ENCODE results near the gene HOXB9. TPM values are rescaled to one million over a fixed set of nuclear protein-coding genes. Genes with fewer than 3 reads are reported as not detected.

HOXB9 gene
- total and polyA plus RNA-seq, 2 of the 13 experiments (the other 11 are each of a cell fraction or from before 2014, with no cell fraction given) = not detected

DNA sequence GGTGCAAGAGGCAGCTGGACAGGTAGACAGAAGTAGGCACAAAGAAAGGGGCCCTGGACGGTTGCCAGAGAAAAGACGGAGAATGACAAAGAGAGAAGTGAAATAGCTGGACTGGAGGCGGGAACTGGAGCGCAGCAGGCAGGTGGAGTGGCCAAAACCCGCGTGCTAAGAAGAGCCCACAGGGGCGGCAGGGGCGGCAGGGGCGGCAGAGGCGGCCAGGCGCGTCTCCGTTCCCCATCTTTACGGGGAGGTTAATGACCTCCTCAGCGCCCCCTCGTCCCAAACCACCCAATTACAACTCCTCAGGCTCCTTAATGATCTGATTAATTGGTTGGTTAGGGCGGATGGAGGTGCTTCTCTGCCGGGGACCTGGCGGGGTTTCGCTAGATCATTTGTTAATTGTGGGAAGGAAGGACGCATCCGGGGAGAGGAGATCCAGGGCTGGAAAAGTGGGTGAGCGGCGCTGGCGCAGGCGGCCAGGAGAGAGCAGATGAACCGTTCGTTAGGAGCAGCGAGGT is 15.4 kb upstream of the HOXB9 start:
- ATAC-seq = no peak
- in situ Hi-C loops (cut with HindIII; ENCODE audit: extremely low pct_ligation_motif_present, low pct_unique_long_range_greater_than_20kb) (no loop called here), intact Hi-C loops (cut with micrococcal nuclease; ENCODE audit: unreplicated experiment) (no loop called here)
- H3K27ac ChIP-seq (ENCODE audit: extremely low read length, insufficient read depth, low read length) = no peak overlapping the region
- no peak overlapping the region for H3K4me2 ChIP-seq (ENCODE audit: low read depth, low read length)
- CTCF ChIA-PET (ENCODE audit: low intra/inter-chr PET ratio, low total read pairs) = no interaction called here
- POLR2A ChIA-PET = no interaction called here
- H3K36me3 ChIP-seq (replicated peaks in 1 of 2; ENCODE audit: control insufficient read depth in 1 of 2, insufficient read depth in 2 of 2, low read length in 2 of 2) = no peaks in the 10 kb centered on the region
- H3K27me3 ChIP-seq (ENCODE audit: control insufficient read depth in 1 of 2, insufficient read depth in 2 of 2, low read length in 2 of 2) = peaks cover 28 to 99% of the 10 kb centered on the region in 2 experiments
- no peak for DNase-seq (ENCODE audit: low spot score)
- no peak overlapping the region for H2AFZ ChIP-seq (ENCODE audit: low read length)
- FAIRE-seq = no peak
- 43% methylated on average over 28 of the region's 29 CpGs for WGBS (ENCODE audit: low lambda C conversion rate)
- no TSS peak for BruUV-seq (replicated peaks)
- no peak overlapping the region for H3K4me3 ChIP-seq (replicated peaks in 1 of 3; ENCODE audit: insufficient read depth in 1 of 3, low read depth in 2 of 3, low read length in 3 of 3)
- H3K79me2 ChIP-seq (ENCODE audit: insufficient read depth, low read length) = no peaks in the 10 kb centered on the region
- no peaks in the 10 kb centered on the region for H3K9me3 ChIP-seq (ENCODE audit: low read length)
- no peaks in the 10 kb centered on the region for H3K4me1 ChIP-seq (ENCODE audit: insufficient read depth, low read length)
- H4K20me1 ChIP-seq (ENCODE audit: insufficient read depth, low read length) = no peaks in the 10 kb centered on the region
- H3K9ac ChIP-seq (ENCODE audit: insufficient read depth, low read depth, low read length) = no peak overlapping the region
- TF ChIP-seq NFE2L2 (IDR thresholded peaks at IDR 0.05; ENCODE audit: low read length) (no peak), NAIF1 (CRISPR knock-in tag; IDR thresholded peaks at IDR 0.05; ENCODE audit: borderline replicate concordance) (no peak), SP5 (CRISPR knock-in tag; IDR thresholded peaks at IDR 0.05; ENCODE audit: borderline replicate concordance, low read depth) (no peak), FOXC1 (CRISPR knock-in tag; IDR thresholded peaks at IDR 0.05; ENCODE audit: borderline replicate concordance) (no peak), SETDB1 (CRISPR knock-in tag; IDR thresholded peaks at IDR 0.05; ENCODE audit: borderline replicate concordance) (no peak)
- TF ChIP-seq, protein P1, sequence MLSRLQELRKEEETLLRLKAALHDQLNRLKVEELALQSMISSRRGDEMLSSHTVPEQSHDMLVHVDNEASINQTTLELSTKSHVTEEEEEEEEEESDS (CRISPR knock-in tag; IDR thresholded peaks at IDR 0.05; ENCODE audit: borderline replicate concordance) = no peak
- TF ChIP-seq, protein P2, sequence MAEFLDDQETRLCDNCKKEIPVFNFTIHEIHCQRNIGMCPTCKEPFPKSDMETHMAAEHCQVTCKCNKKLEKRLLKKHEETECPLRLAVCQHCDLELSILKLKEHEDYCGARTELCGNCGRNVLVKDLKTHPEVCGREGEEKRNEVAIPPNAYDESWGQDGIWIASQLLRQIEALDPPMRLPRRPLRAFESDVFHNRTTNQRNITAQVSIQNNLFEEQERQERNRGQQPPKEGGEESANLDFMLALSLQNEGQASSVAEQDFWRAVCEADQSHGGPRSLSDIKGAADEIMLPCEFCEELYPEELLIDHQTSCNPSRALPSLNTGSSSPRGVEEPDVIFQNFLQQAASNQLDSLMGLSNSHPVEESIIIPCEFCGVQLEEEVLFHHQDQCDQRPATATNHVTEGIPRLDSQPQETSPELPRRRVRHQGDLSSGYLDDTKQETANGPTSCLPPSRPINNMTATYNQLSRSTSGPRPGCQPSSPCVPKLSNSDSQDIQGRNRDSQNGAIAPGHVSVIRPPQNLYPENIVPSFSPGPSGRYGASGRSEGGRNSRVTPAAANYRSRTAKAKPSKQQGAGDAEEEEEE (CRISPR knock-in tag; IDR thresholded peaks at IDR 0.05; ENCODE audit: borderline replicate concordance) = no peak

DNA sequence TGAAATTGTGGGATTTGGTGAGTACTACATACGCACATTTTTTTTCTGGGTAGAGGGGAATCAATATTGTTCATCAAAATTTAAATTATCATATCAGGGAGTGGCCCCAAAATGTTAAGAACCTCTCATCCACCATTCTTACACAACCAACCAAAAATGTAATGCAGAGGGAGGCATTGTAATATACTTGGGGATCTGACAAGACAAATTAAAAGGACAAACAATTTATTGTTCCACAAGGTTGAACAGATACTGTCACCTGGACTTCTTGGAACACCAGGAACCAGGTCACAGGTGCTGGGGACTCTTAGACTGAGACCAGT is 14.7 kb upstream of the HOXB9 start:
- no peak for DNase-seq (ENCODE audit: low spot score)
- no peak for FAIRE-seq
- Histone ChIP-seq H3K27ac (ENCODE audit: extremely low read length, insufficient read depth, low read length) (no peak overlapping the region), H3K4me2 (ENCODE audit: low read depth, low read length) (no peak overlapping the region), H3K4me1 (ENCODE audit: insufficient read depth, low read length) (0 out of 2 replicates have a peak, but pooled peaks cover 4% of the 10 kb centered on the region), H3K27me3 (ENCODE audit: control insufficient read depth in 1 of 2, insufficient read depth in 2 of 2, low read length in 2 of 2) (peaks cover 22 to 97% of the 10 kb centered on the region in 2 experiments), H3K9me3 (ENCODE audit: low read length) (no peaks in the 10 kb centered on the region), H3K79me2 (ENCODE audit: insufficient read depth, low read length) (no peaks in the 10 kb centered on the region), H4K20me1 (ENCODE audit: insufficient read depth, low read length) (no peaks in the 10 kb centered on the region), H3K9ac (ENCODE audit: insufficient read depth, low read depth, low read length) (no peak overlapping the region), H2AFZ (ENCODE audit: low read length) (no peak overlapping the region), H3K4me3 (replicated peaks in 1 of 3; ENCODE audit: insufficient read depth in 1 of 3, low read depth in 2 of 3, low read length in 3 of 3) (no peak overlapping the region), H3K36me3 (replicated peaks in 1 of 2; ENCODE audit: control insufficient read depth in 1 of 2, insufficient read depth in 2 of 2, low read length in 2 of 2) (no peaks in the 10 kb centered on the region)
- no peak for TF ChIP-seq ZSCAN9 (CRISPR knock-in tag; IDR thresholded peaks at IDR 0.05; ENCODE audit: borderline replicate concordance)
- no peak for TF ChIP-seq ZNF263 (CRISPR knock-in tag; IDR thresholded peaks at IDR 0.05)
- TF ChIP-seq, protein P3, sequence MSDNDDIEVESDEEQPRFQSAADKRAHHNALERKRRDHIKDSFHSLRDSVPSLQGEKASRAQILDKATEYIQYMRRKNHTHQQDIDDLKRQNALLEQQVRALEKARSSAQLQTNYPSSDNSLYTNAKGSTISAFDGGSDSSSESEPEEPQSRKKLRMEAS (IDR thresholded peaks at IDR 0.05) = no peak
- in situ Hi-C loops (cut with HindIII; ENCODE audit: extremely low pct_ligation_motif_present, low pct_unique_long_range_greater_than_20kb) (no loop called here), intact Hi-C loops (cut with micrococcal nuclease; ENCODE audit: unreplicated experiment) (no loop called here)
- ChIA-PET CTCF (ENCODE audit: low intra/inter-chr PET ratio, low total read pairs) (no interaction called here), POLR2A (no interaction called here)
- no peak for ATAC-seq
- 6% methylated on average over 1 of the region's 1 CpG for WGBS (ENCODE audit: low lambda C conversion rate)
- no TSS peak for BruUV-seq (replicated peaks)

Data from HepG2 (cell line).